A673 (cell line): ENCODE measurements around the gene RALBP1.

Experiments used
- CTCF ChIP-seq: fragments of 300-800, 200-600 bp; sonication (generic); conservative IDR thresholded peaks from 2 replicates; pipeline ENCODE4 v1.5.1; 2017; ENCODE audit warnings: low read depth, mild to moderate bottlenecking, antibody characterized with exemption, low read length, moderate library complexity, mixed read lengths
- EZH2 ChIP-seq: fragments of 200-600 bp; sonication (generic); IDR thresholded peaks from 2 replicates; pipeline ENCODE4 v1.6.1; 2017; ENCODE audit warnings: borderline replicate concordance, low read depth, mild to moderate bottlenecking, mixed read lengths, antibody characterized with exemption, low read length; ENCODE audit not compliant: poor library complexity, severe bottlenecking

GRCh38 chr18:9530226-9531009 lies 55.1 kb downstream of the RALBP1 start:
- TF ChIP-seq CTCF (no peak), EZH2 (no peak)
